ENCODE results near the gene HMCN1.

Gene HMCN1

GRCh38 chr1:186202271-186202764, 468.1 kb downstream of the HMCN1 start:
- Histone ChIP-seq H3K79me2 (ENCODE audit: control insufficient read depth, insufficient read depth, low read length, poor library complexity) (no peaks in the 10 kb centered on the region), H3K14ac (ENCODE audit: low read length) (no peak overlapping the region), H3K4me2 (ENCODE audit: low read length) (no peak overlapping the region), H4K91ac (ENCODE audit: low read depth, low read length) (no peak overlapping the region), H2BK12ac (ENCODE audit: low read length) (peak overlapping the region; percentile 31), H3K36me3 (ENCODE audit: control insufficient read depth in 1 of 2, insufficient read depth in 2 of 2, low read length in 2 of 2) (no peaks in the 10 kb centered on the region), H2AK5ac (ENCODE audit: low read length) (no peak overlapping the region), H4K8ac (ENCODE audit: low read depth, low read length) (no peak overlapping the region), H3K4me1 (ENCODE audit: control insufficient read depth in 1 of 2, insufficient read depth in 2 of 2, low read length in 2 of 2) (no peaks in the 10 kb centered on the region), H4K12ac (ENCODE audit: low read depth, low read length) (no peak overlapping the region), H3K9ac (ENCODE audit: low read length) (no peak overlapping the region), H3K18ac (ENCODE audit: low read length) (no peak overlapping the region), H3K27ac (ENCODE audit: low read depth, low read length) (no peak overlapping the region), H3K27me3 (ENCODE audit: insufficient read depth, low read length) (no peaks in the 10 kb centered on the region), H3K4ac (ENCODE audit: low read depth, low read length) (no peak overlapping the region), H3K4me3 (ENCODE audit: low read depth, low read length) (no peak overlapping the region), H3K9me3 (ENCODE audit: insufficient read depth, low read depth, low read length) (no peaks in the 10 kb centered on the region), H2AFZ (ENCODE audit: insufficient read depth, low read length, poor library complexity) (no peak overlapping the region), H2BK5ac (ENCODE audit: low read depth, low read length, poor library complexity) (no peak overlapping the region), H3K79me1 (ENCODE audit: low read length) (no peaks in the 10 kb centered on the region), H2BK120ac (ENCODE audit: insufficient read depth, low read length, poor library complexity) (no peak overlapping the region), H3K23ac (ENCODE audit: low read length) (no peak overlapping the region)
- no peak for DNase-seq
- WGBS (ENCODE audit: extremely low coverage, insufficient coverage, insufficient read length) = no CpG with 5 or more reads among the region's 5 CpGs

GRCh38 chr1:186202776-186203175, 468.6 kb downstream of the HMCN1 start:
- no peak for DNase-seq
- no peak overlapping the region for H4K91ac ChIP-seq (ENCODE audit: low read depth, low read length)
- H2BK5ac ChIP-seq (ENCODE audit: low read depth, low read length, poor library complexity) = no peak overlapping the region
- H3K18ac ChIP-seq (ENCODE audit: low read length) = no peak overlapping the region
- H3K27me3 ChIP-seq (ENCODE audit: insufficient read depth, low read length) = no peaks in the 10 kb centered on the region
- no peak overlapping the region for H4K12ac ChIP-seq (ENCODE audit: low read depth, low read length)
- H3K9me3 ChIP-seq (ENCODE audit: insufficient read depth, low read depth, low read length) = no peaks in the 10 kb centered on the region
- H3K23ac ChIP-seq (ENCODE audit: low read length) = no peak overlapping the region
- H3K36me3 ChIP-seq (ENCODE audit: control insufficient read depth in 1 of 2, insufficient read depth in 2 of 2, low read length in 2 of 2) = no peaks in the 10 kb centered on the region
- H4K8ac ChIP-seq (ENCODE audit: low read depth, low read length) = no peak overlapping the region
- H3K14ac ChIP-seq (ENCODE audit: low read length) = no peak overlapping the region
- H3K4ac ChIP-seq (ENCODE audit: low read depth, low read length) = no peak overlapping the region
- no peak overlapping the region for H2BK120ac ChIP-seq (ENCODE audit: insufficient read depth, low read length, poor library complexity)
- no peak overlapping the region for H3K9ac ChIP-seq (ENCODE audit: low read length)
- H3K79me1 ChIP-seq (ENCODE audit: low read length) = no peaks in the 10 kb centered on the region
- no peak overlapping the region for H3K4me3 ChIP-seq (ENCODE audit: low read depth, low read length)
- H3K4me1 ChIP-seq (ENCODE audit: control insufficient read depth in 1 of 2, insufficient read depth in 2 of 2, low read length in 2 of 2) = peaks cover 2% of the 10 kb centered on the region in 2 experiments
- no peaks in the 10 kb centered on the region for H3K79me2 ChIP-seq (ENCODE audit: control insufficient read depth, insufficient read depth, low read length, poor library complexity)
- H3K27ac ChIP-seq (ENCODE audit: low read depth, low read length) = no peak overlapping the region
- H2AK5ac ChIP-seq (ENCODE audit: low read length) = no peak overlapping the region
- WGBS (ENCODE audit: extremely low coverage, insufficient coverage, insufficient read length) = no CpG with 5 or more reads among the region's 2 CpGs
- no peak overlapping the region for H3K4me2 ChIP-seq (ENCODE audit: low read length)
- H2AFZ ChIP-seq (ENCODE audit: insufficient read depth, low read length, poor library complexity) = no peak overlapping the region
- no peak overlapping the region for H2BK12ac ChIP-seq (ENCODE audit: low read length)

- WGBS (ENCODE audit: extremely low coverage, insufficient coverage, insufficient read length) = no CpG with 5 or more reads among the region's 7 CpGs
Observed at GRCh38 chr1:186206048-186206570, 471.9 kb downstream of the HMCN1 start.

GRCh38 chr1:186207391-186208085, 473.3 kb downstream of the HMCN1 start:
- Histone ChIP-seq H2AFZ (ENCODE audit: insufficient read depth, low read length, poor library complexity) (no peak overlapping the region), H3K79me1 (ENCODE audit: low read length) (no peaks in the 10 kb centered on the region), H2BK5ac (ENCODE audit: low read depth, low read length, poor library complexity) (no peak overlapping the region), H3K18ac (ENCODE audit: low read length) (no peak overlapping the region), H3K14ac (ENCODE audit: low read length) (peak overlapping the region; percentile 69), H3K27ac (ENCODE audit: low read depth, low read length) (no peak overlapping the region), H3K36me3 (ENCODE audit: control insufficient read depth in 1 of 2, insufficient read depth in 2 of 2, low read length in 2 of 2) (no peaks in the 10 kb centered on the region), H3K9me3 (ENCODE audit: insufficient read depth, low read depth, low read length) (no peaks in the 10 kb centered on the region), H2BK120ac (ENCODE audit: insufficient read depth, low read length, poor library complexity) (peak overlapping the region; percentile 83), H3K4ac (ENCODE audit: low read depth, low read length) (no peak overlapping the region), H2BK12ac (ENCODE audit: low read length) (peak overlapping the region; percentile 60), H3K4me2 (ENCODE audit: low read length) (no peak overlapping the region), H4K8ac (ENCODE audit: low read depth, low read length) (peak overlapping the region; percentile 45), H3K9ac (ENCODE audit: low read length) (no peak overlapping the region), H3K79me2 (ENCODE audit: control insufficient read depth, insufficient read depth, low read length, poor library complexity) (no peaks in the 10 kb centered on the region), H2AK5ac (ENCODE audit: low read length) (peak overlapping the region; percentile 54), H3K4me3 (ENCODE audit: low read depth, low read length) (no peak overlapping the region), H4K91ac (ENCODE audit: low read depth, low read length) (no peak overlapping the region), H3K4me1 (ENCODE audit: control insufficient read depth in 1 of 2, insufficient read depth in 2 of 2, low read length in 2 of 2) (peaks cover 2 to 3% of the 10 kb centered on the region in 2 experiments), H3K27me3 (ENCODE audit: insufficient read depth, low read length) (no peaks in the 10 kb centered on the region), H3K23ac (ENCODE audit: low read length) (no peak overlapping the region), H4K12ac (ENCODE audit: low read depth, low read length) (no peak overlapping the region)
- peak in 1 of 2 donors; percentile 84 for DNase-seq
- no CpG with 5 or more reads among the region's 4 CpGs for WGBS (ENCODE audit: extremely low coverage, insufficient coverage, insufficient read length)

More at GRCh38 chr1:186206048-186206570, 471.9 kb downstream of the HMCN1 start:
- Histone ChIP-seq H3K4me3 (ENCODE audit: low read depth, low read length) (no peak overlapping the region), H3K4me1 (ENCODE audit: control insufficient read depth in 1 of 2, insufficient read depth in 2 of 2, low read length in 2 of 2) (peaks cover 2 to 3% of the 10 kb centered on the region in 2 experiments), H3K27me3 (ENCODE audit: insufficient read depth, low read length) (no peaks in the 10 kb centered on the region), H4K91ac (ENCODE audit: low read depth, low read length) (no peak overlapping the region), H3K9ac (ENCODE audit: low read length) (no peak overlapping the region), H2BK5ac (ENCODE audit: low read depth, low read length, poor library complexity) (no peak overlapping the region), H3K14ac (ENCODE audit: low read length) (no peak overlapping the region), H3K18ac (ENCODE audit: low read length) (no peak overlapping the region), H3K9me3 (ENCODE audit: insufficient read depth, low read depth, low read length) (no peaks in the 10 kb centered on the region), H3K4ac (ENCODE audit: low read depth, low read length) (no peak overlapping the region), H4K12ac (ENCODE audit: low read depth, low read length) (no peak overlapping the region), H3K79me2 (ENCODE audit: control insufficient read depth, insufficient read depth, low read length, poor library complexity) (no peaks in the 10 kb centered on the region), H3K27ac (ENCODE audit: low read depth, low read length) (no peak overlapping the region), H4K8ac (ENCODE audit: low read depth, low read length) (no peak overlapping the region), H2BK120ac (ENCODE audit: insufficient read depth, low read length, poor library complexity) (no peak overlapping the region), H3K23ac (ENCODE audit: low read length) (no peak overlapping the region), H3K4me2 (ENCODE audit: low read length) (no peak overlapping the region), H3K79me1 (ENCODE audit: low read length) (no peaks in the 10 kb centered on the region), H2AK5ac (ENCODE audit: low read length) (no peak overlapping the region), H3K36me3 (ENCODE audit: control insufficient read depth in 1 of 2, insufficient read depth in 2 of 2, low read length in 2 of 2) (no peaks in the 10 kb centered on the region), H2BK12ac (ENCODE audit: low read length) (no peak overlapping the region), H2AFZ (ENCODE audit: insufficient read depth, low read length, poor library complexity) (no peak overlapping the region)
- no peak for DNase-seq

Measured in trophoblast cell (in vitro differentiated cells and primary cell).